Keratinocyte (primary cell): ENCODE measurements around the gene UPF1. TPM values are rescaled to one million over a fixed set of nuclear protein-coding genes. Genes with fewer than 3 reads are reported as not detected.

Experiments
- DNase-seq: peaks from one replicate; pipeline ENCODE4 v3.0.0-alpha.2; 2011; ENCODE audit warnings: low read depth, missing footprints, low spot score
- FAIRE-seq: peaks from 2 replicates; lab custom pipeline; 2011; peaks lifted over from hg19 to GRCh38; lab: Jason Lieb, UNC
- H2AFZ ChIP-seq: 2 replicates; pipeline ENCODE4 v1.6.0; 2012; ENCODE audit warnings: low read length, control low read depth, inconsistent platforms; ENCODE audit not compliant: control insufficient read depth
- H3K27ac ChIP-seq: 2 replicates; pipeline ENCODE4 v1.5.1; 2011; ENCODE audit warnings: low read length; ENCODE audit not compliant: control insufficient read depth, insufficient read depth
- H3K27me3 ChIP-seq: 3 replicates; pipeline ENCODE4 v1.6.0; 2011; ENCODE audit warnings: low read length; ENCODE audit not compliant: control insufficient read depth, insufficient read depth; ENCODE audit errors: extremely low read depth
- H3K36me3 ChIP-seq, 2 experiments: 2 replicates in 1 of 2; 3 replicates in 1 of 2; pipeline ENCODE4 v1.5.1; 2011; ENCODE audit warnings: low read length in 2 of 2, mild to moderate bottlenecking in 1 of 2; ENCODE audit not compliant: control insufficient read depth in 2 of 2, insufficient read depth in 2 of 2; ENCODE audit errors: extremely low read depth in 1 of 2
- H3K4me1 ChIP-seq: 3 replicates; pipeline ENCODE4 v1.5.1; 2011; ENCODE audit warnings: low read length; ENCODE audit not compliant: control insufficient read depth, insufficient read depth; ENCODE audit errors: extremely low read depth
- H3K4me2 ChIP-seq: 3 replicates; pipeline ENCODE4 v1.6.0; 2011; ENCODE audit warnings: low read depth, low read length; ENCODE audit not compliant: control insufficient read depth, insufficient read depth; ENCODE audit errors: extremely low read depth
- H3K4me3 ChIP-seq, 3 experiments: fragments of 200-600 bp in 1 of 3; sonication (generic) in 1 of 3; 2 replicates in 2 of 3; 3 replicates in 1 of 3; pipeline ENCODE4 v1.5.1; 2011 to 2016; ENCODE audit warnings: low read length in 3 of 3, mild to moderate bottlenecking in 3 of 3, control low read depth in 2 of 3, inconsistent platforms in 1 of 3, low read depth in 1 of 3, mixed read lengths in 1 of 3, mixed run types in 1 of 3, moderate library complexity in 1 of 3; ENCODE audit not compliant: control insufficient read depth in 2 of 3, insufficient read depth in 2 of 3; ENCODE audit errors: extremely low read depth in 1 of 3
- H3K79me2 ChIP-seq: 2 replicates; pipeline ENCODE4 v1.6.0; 2012; ENCODE audit warnings: low read length; ENCODE audit not compliant: control insufficient read depth, insufficient read depth
- H3K9ac ChIP-seq: 3 replicates; pipeline ENCODE4 v1.6.0; 2011; ENCODE audit warnings: low read length; ENCODE audit not compliant: control insufficient read depth, insufficient read depth; ENCODE audit errors: extremely low read depth
- H3K9me1 ChIP-seq: 3 replicates; pipeline ENCODE4 v1.6.0; 2011; ENCODE audit warnings: low read length; ENCODE audit not compliant: control insufficient read depth, insufficient read depth; ENCODE audit errors: extremely low read depth
- H3K9me3 ChIP-seq: 2 replicates; pipeline ENCODE4 v1.5.1; 2012; ENCODE audit warnings: low read depth, low read length; ENCODE audit not compliant: control insufficient read depth
- H4K20me1 ChIP-seq: 3 replicates; pipeline ENCODE4 v1.6.0; 2011; ENCODE audit warnings: low read length; ENCODE audit not compliant: control insufficient read depth, insufficient read depth; ENCODE audit errors: extremely low read depth
- CTCF ChIP-seq, 3 experiments: IDR thresholded peaks in 1 of 3; conservative IDR thresholded peaks in 1 of 3; optimal IDR thresholded peaks in 1 of 3; 2 replicates in 2 of 3; 3 replicates in 1 of 3; pipeline versions ENCODE3 to v1.5.1; 2011; ENCODE audit warnings: low read length in 3 of 3, mild to moderate bottlenecking in 3 of 3, moderate library complexity in 2 of 3, control low read depth in 1 of 3, inconsistent platforms in 1 of 3; ENCODE audit not compliant: insufficient read depth in 2 of 3; ENCODE audit errors: extremely low read depth in 1 of 3
- EZH2 ChIP-seq: IDR thresholded peaks from one replicate; pipeline ENCODE4 v1.6.1; 2012; ENCODE audit warnings: inconsistent platforms, mild to moderate bottlenecking, low read length, moderate library complexity
- dilution Hi-C: fragments of 300-500 bp; cut with MboI; formaldehyde crosslinking; loops from one replicate; pipeline ENCODE4 v1.7.0; 2020; ENCODE audit warnings: low sequenced_read_pairs; ENCODE audit not compliant: extremely low pct_ligation_motif_present
- polyA plus RNA-seq, 5 experiments: library from polyadenylated mRNA; depleted of rRNA in 3 of 5; stranded (reverse) in 3 of 5; stranded (forward) in 1 of 5; unstranded in 1 of 5; fragments of >200 nt; gene quantifications; 1 replicate in 1 of 5; 2 replicates in 3 of 5; 3 replicates in 1 of 5; pipeline versions ENCODE4 v1.2.1 to v1.2.3, GENCODE V29; 2011 to 2012; ENCODE audit warnings: missing spikeins in 2 of 5, low read depth in 1 of 5, low replicate concordance in 1 of 5

The UPF1 gene
- polyA plus RNA-seq, 1 donor (not counting 4 experiments of a cell fraction or from before 2014, with no cell fraction given): 33.7 TPM

- H3K9me1 ChIP-seq: peaks cover 2% of the 10 kb centered on the region
- peaks cover 11 to 33% of the 10 kb centered on the region in 2 experiments for H3K36me3 ChIP-seq
- DNase-seq (no peak), FAIRE-seq (no peak)
- H3K27me3 ChIP-seq: no peaks in the 10 kb centered on the region
- peaks cover 49% of the 10 kb centered on the region for H4K20me1 ChIP-seq
- peak overlapping the region; percentile 94 for H3K9ac ChIP-seq
- H3K4me3 ChIP-seq: peak overlapping the region; percentile 81 to 98 (median 86)
- peaks cover 64% of the 10 kb centered on the region for H3K79me2 ChIP-seq
- peaks cover 19% of the 10 kb centered on the region for H3K4me1 ChIP-seq
- H3K27ac ChIP-seq: peak overlapping the region; percentile 79
- H2AFZ ChIP-seq: no peak overlapping the region
- dilution Hi-C loops: no loop called here
- no peaks in the 10 kb centered on the region for H3K9me3 ChIP-seq
- H3K4me2 ChIP-seq: peak overlapping the region; percentile 98
- no peak for TF ChIP-seq CTCF (optimal IDR thresholded peaks at IDR 0.05 in 1 of 3, IDR thresholded peaks at IDR 0.05 in 1 of 3, conservative IDR thresholded peaks at IDR 0.05 in 1 of 3; ENCODE audit: extremely low read depth in 1 of 3, insufficient read depth in 2 of 3, low read length in 3 of 3)
- no peak for TF ChIP-seq EZH2
Measured at GRCh38 chr19:18833141-18833476, 1.4 kb downstream of the UPF1 start.

GRCh38 chr19:18833849-18834643 is 2.3 kb downstream of the UPF1 start:
- Histone ChIP-seq H3K79me2 (peaks cover 72% of the 10 kb centered on the region), H3K9me1 (peaks cover 2% of the 10 kb centered on the region), H3K27ac (peak overlapping the region; percentile 47), H3K9me3 (no peaks in the 10 kb centered on the region), H3K4me1 (peaks cover 19% of the 10 kb centered on the region), H3K9ac (peak overlapping the region; percentile 94), H3K4me2 (peak overlapping the region; percentile 98), H3K4me3 (peak overlapping the region; percentile 81 to 98 (median 86)), H3K27me3 (no peaks in the 10 kb centered on the region), H3K36me3 (peaks cover 13 to 33% of the 10 kb centered on the region in 2 experiments), H4K20me1 (peaks cover 52% of the 10 kb centered on the region), H2AFZ (no peak overlapping the region)
- no peak for DNase-seq
- FAIRE-seq: no peak
- dilution Hi-C loops: no loop called here
- TF ChIP-seq CTCF (optimal IDR thresholded peaks at IDR 0.05 in 1 of 3, IDR thresholded peaks at IDR 0.05 in 1 of 3, conservative IDR thresholded peaks at IDR 0.05 in 1 of 3; ENCODE audit: extremely low read depth in 1 of 3, insufficient read depth in 2 of 3, low read length in 3 of 3) (no peak), EZH2 (no peak)
